HepG2 (cell line): ENCODE data around the gene TMEM63B. TPM values are rescaled to one million over a fixed set of nuclear protein-coding genes. Genes with fewer than 3 reads are reported as not detected.

ENCODE experiments used
- ATAC-seq: fragments of 200-7000 bp; cut with Tn5 transposase; 3 replicates; pipeline ENCODE4 v1.9.1; 2020; ENCODE audit warnings: mild to moderate bottlenecking, moderate library complexity
- BruUV-seq: library from RNA; stranded (reverse); fragments of 400-500 nt; replicated peaks from 2 replicates; lab custom pipeline; 2021; lab: Mats Ljungman, UMichigan
- CTCF ChIA-PET: fragments of 300-600 bp; formaldehyde crosslinking; extraction: SDS; loops from one replicate; lab custom pipeline; 2021; ENCODE audit warnings: low total read pairs, inconsistent platforms, low intra/inter-chr PET ratio; lab: Yijun Ruan, JAX
- POLR2A ChIA-PET: fragments of 350-600 bp; sonication (Branson Sonifier 250); formaldehyde crosslinking; loops from one replicate; lab custom pipeline; 2020; ENCODE audit warnings: antibody characterized with exemption, inconsistent platforms; lab: Yijun Ruan, JAX
- DNase-seq: peaks from one replicate; pipeline ENCODE4 v3.0.0-alpha.2; 2015; ENCODE audit warnings: low spot score
- FAIRE-seq: peaks from 3 replicates; lab custom pipeline; 2011; peaks lifted over from hg19 to GRCh38; lab: Jason Lieb, UNC
- H2AFZ ChIP-seq: one replicate; pipeline ENCODE4 v1.6.1; 2011; ENCODE audit warnings: low read length, inconsistent platforms
- H3K27ac ChIP-seq: fragments of 300-600 bp; 3 replicates; pipeline ENCODE4 v1.8.0; 2011; ENCODE audit warnings: mixed run types, mild to moderate bottlenecking, mixed read lengths, low read length, inconsistent platforms; ENCODE audit not compliant: insufficient read depth; ENCODE audit errors: extremely low read length
- H3K27me3 ChIP-seq, 2 experiments: fragments of 200-600 bp in 1 of 2; 2 replicates in 1 of 2; 3 replicates in 1 of 2; pipeline versions ENCODE4 v1.6.0 to v1.8.0; 2011; ENCODE audit warnings: low read length in 2 of 2, mild to moderate bottlenecking in 2 of 2, moderate library complexity in 2 of 2, inconsistent platforms in 1 of 2; ENCODE audit not compliant: insufficient read depth in 2 of 2, control insufficient read depth in 1 of 2
- H3K36me3 ChIP-seq, 2 experiments: fragments of 200-600 bp in 1 of 2; replicated peaks in 1 of 2; 2 replicates in 1 of 2; 3 replicates in 1 of 2; pipeline versions ENCODE4 v1.5.1 to v1.8.0; 2011; ENCODE audit warnings: low read length in 2 of 2, inconsistent platforms in 1 of 2; ENCODE audit not compliant: insufficient read depth in 2 of 2, control insufficient read depth in 1 of 2
- H3K4me1 ChIP-seq: 2 replicates; pipeline ENCODE4 v1.5.1; 2012; ENCODE audit warnings: low read length, inconsistent platforms; ENCODE audit not compliant: insufficient read depth
- H3K4me2 ChIP-seq: 2 replicates; pipeline ENCODE4 v1.6.0; 2011; ENCODE audit warnings: low read depth, low read length, inconsistent platforms
- H3K4me3 ChIP-seq, 3 experiments: fragments of 200-600 bp in 1 of 3; sonication (generic), shearing (Covaris generic) in 1 of 3; replicated peaks in 1 of 3; 2 replicates each; pipeline ENCODE4 v1.5.1; 2011 to 2016; ENCODE audit warnings: low read length in 3 of 3, inconsistent platforms in 2 of 3, low read depth in 2 of 3, mild to moderate bottlenecking in 2 of 3, control low read depth in 1 of 3, mixed read lengths in 1 of 3; ENCODE audit not compliant: insufficient read depth in 1 of 3
- H3K79me2 ChIP-seq: one replicate; pipeline ENCODE4 v1.6.1; 2011; ENCODE audit warnings: low read length, inconsistent platforms; ENCODE audit not compliant: insufficient read depth
- H3K9ac ChIP-seq: 2 replicates; pipeline ENCODE4 v1.6.0; 2011; ENCODE audit warnings: mild to moderate bottlenecking, low read depth, low read length, inconsistent platforms; ENCODE audit not compliant: insufficient read depth
- H3K9me3 ChIP-seq: 2 replicates; pipeline ENCODE4 v1.5.1; 2012; ENCODE audit warnings: mild to moderate bottlenecking, low read length
- H4K20me1 ChIP-seq: 2 replicates; pipeline ENCODE4 v1.6.0; 2011; ENCODE audit warnings: inconsistent platforms, mild to moderate bottlenecking, low read length, moderate library complexity; ENCODE audit not compliant: insufficient read depth
- ARNT ChIP-seq: fragments of 450-650 bp; IDR thresholded peaks from 2 replicates; pipeline ENCODE4 v1.6.1; 2017
- ERF ChIP-seq: IDR thresholded peaks from 2 replicates; pipeline ENCODE4 v1.6.1; 2018; ENCODE audit warnings: missing biosample characterization, missing genetic modification reagents
- IKZF4 ChIP-seq: sonication (generic); formaldehyde crosslinking; IDR thresholded peaks from 2 replicates; pipeline ENCODE4 v1.5.1; 2020; ENCODE audit warnings: borderline replicate concordance, mild to moderate bottlenecking, low read depth, missing genetic modification reagents; ENCODE audit errors: not compliant biosample characterization
- JUNB ChIP-seq: sonication (generic); formaldehyde crosslinking; IDR thresholded peaks from 2 replicates; pipeline ENCODE4 v1.8.0; 2022; ENCODE audit warnings: missing genetic modification reagents, mild to moderate bottlenecking, borderline replicate concordance
- MED1 ChIP-seq: sonication (generic); formaldehyde crosslinking; IDR thresholded peaks from 2 replicates; pipeline ENCODE4 v1.4.0; 2020; ENCODE audit warnings: missing genetic modification reagents
- NFKB2 ChIP-seq: sonication (generic); formaldehyde crosslinking; IDR thresholded peaks from 2 replicates; pipeline ENCODE4 v1.4.0; 2020; ENCODE audit warnings: missing genetic modification reagents, borderline replicate concordance
- NR2F2 ChIP-seq: IDR thresholded peaks from 2 replicates; pipeline ENCODE4 v1.6.1; 2012; ENCODE audit warnings: low read depth, inconsistent platforms, borderline replicate concordance
- POGK ChIP-seq: sonication (generic); formaldehyde crosslinking; conservative IDR thresholded peaks from 2 replicates; pipeline ENCODE4 v1.8.0; 2022; ENCODE audit warnings: mild to moderate bottlenecking, moderate library complexity, missing genetic modification reagents
- POLR2AphosphoS5 ChIP-seq: IDR thresholded peaks from 2 replicates; pipeline ENCODE4 v1.6.1; 2012; ENCODE audit warnings: low read depth, low read length
- PPARG ChIP-seq: conservative IDR thresholded peaks from 2 replicates; pipeline ENCODE4 v1.6.1; 2016; ENCODE audit warnings: missing biosample characterization, missing genetic modification reagents
- SALL1 ChIP-seq: sonication (generic); formaldehyde crosslinking; IDR thresholded peaks from 2 replicates; pipeline ENCODE4 v1.8.0; 2022; ENCODE audit warnings: mild to moderate bottlenecking, missing genetic modification reagents
- ZBTB34 ChIP-seq: sonication (generic); formaldehyde crosslinking; IDR thresholded peaks from 2 replicates; pipeline ENCODE4 v1.8.0; 2022; ENCODE audit warnings: mild to moderate bottlenecking, missing genetic modification reagents
- ZBTB43 ChIP-seq: sonication (generic); formaldehyde crosslinking; conservative IDR thresholded peaks from 2 replicates; pipeline ENCODE4 v1.4.0; 2020; ENCODE audit warnings: missing genetic modification reagents
- ZNF414 ChIP-seq: sonication (generic); formaldehyde crosslinking; IDR thresholded peaks from 2 replicates; pipeline ENCODE4 v1.5.0; 2020; ENCODE audit warnings: missing genetic modification reagents
- ZNF703 ChIP-seq: sonication (generic); formaldehyde crosslinking; IDR thresholded peaks from 2 replicates; pipeline ENCODE4 v1.5.1; 2020; ENCODE audit warnings: missing genetic modification reagents, mild to moderate bottlenecking, moderate library complexity, borderline replicate concordance
- ZNF790 ChIP-seq: sonication (generic); formaldehyde crosslinking; IDR thresholded peaks from 2 replicates; pipeline ENCODE4 v1.8.0; 2022; ENCODE audit warnings: missing genetic modification reagents, mild to moderate bottlenecking, borderline replicate concordance
- ZSCAN30 ChIP-seq: sonication (generic); formaldehyde crosslinking; IDR thresholded peaks from 2 replicates; pipeline ENCODE4 v1.5.0; 2020; ENCODE audit warnings: mild to moderate bottlenecking, missing genetic modification reagents
- WGBS: methylation state at CpG from one replicate; pipeline ENCODE4 v1.1.6; 2017; ENCODE audit warnings: low lambda C conversion rate; 5-methylcytosine and 5-hydroxymethylcytosine counted together
- in situ Hi-C: cut with HindIII; loops from 2 replicates; pipeline ENCODE4 v1.10.0; 2017; ENCODE audit warnings: low pct_unique_long_range_greater_than_20kb; ENCODE audit not compliant: extremely low pct_ligation_motif_present
- intact Hi-C: fragments of 100-400 bp; cut with micrococcal nuclease; formaldehyde crosslinking; loops from one replicate; pipeline ENCODE4 v1.10.0; 2022; ENCODE audit not compliant: unreplicated experiment
- polyA plus RNA-seq, 8 experiments: library from polyadenylated mRNA; depleted of rRNA in 3 of 8; stranded (reverse) in 7 of 8; unstranded in 1 of 8; fragments of >200 nt; fragmentation: Illumina TruSeq in 4 of 8; extraction: Trizol in 4 of 8; gene quantifications; 2 replicates each; pipeline versions ENCODE4 v1.2.1 to v1.2.3, GENCODE V29; 2011 to 2016; ENCODE audit warnings: low read depth in 4 of 8, missing spikeins in 1 of 8, mixed read lengths in 1 of 8; ENCODE audit not compliant: insufficient read depth in 1 of 8
- total RNA-seq, 5 experiments: library from RNA; depleted of rRNA; stranded (reverse); fragments of >200 nt; fragmentation: Illumina TruSeq; extraction: Trizol; gene quantifications; 2 replicates each; pipeline ENCODE4 v1.2.3, GENCODE V29; 2016; ENCODE audit warnings: low read depth in 1 of 5

Gene TMEM63B
- total and polyA plus RNA-seq, 2 of the 13 experiments (the other 11 are each of a cell fraction or from before 2014, with no cell fraction given): 27.4 to 75.8 TPM

- POLR2A ChIA-PET: interaction anchor here (0.9 to 3.6 kb wide), 9 partner anchors 8 to 130 kb away, joined by 3 to 23 read pairs (median 5); partner anchors contain the start of genes HSP90AB1 and SLC35B2
- Histone ChIP-seq H3K27me3 (no peaks in the 10 kb centered on the region; a peak in 1 of 5 replicates), H4K20me1 (peaks cover 43% of the 10 kb centered on the region), H3K79me2 (peaks cover 85% of the 10 kb centered on the region), H3K36me3 (peaks cover 0 to 7% of the 10 kb centered on the region in 2 experiments; a peak in 2 of 5 replicates), H3K4me3 (peak overlapping the region; percentile 81 to 95 (median 94)), H3K4me1 (peaks cover 79% of the 10 kb centered on the region), H2AFZ (no peak overlapping the region), H3K9me3 (no peaks in the 10 kb centered on the region), H3K4me2 (peak overlapping the region; percentile 91), H3K9ac (peak overlapping the region; percentile 94), H3K27ac (peak overlapping the region; percentile 86)
- CTCF ChIA-PET: no interaction called here
- DNase-seq: peak; percentile 50
- in situ Hi-C loops (no loop called here), intact Hi-C loops (loop anchor here (1.0 to 2.0 kb wide), 2 partner anchors 14 to 30 kb away; no protein-coding TSS in a partner anchor)
- WGBS: 0% methylated on average over 22 of the region's 31 CpGs
- BruUV-seq: TSS peak; percentile 55
- no peak for FAIRE-seq
- peak; percentile 35 for ATAC-seq
- TF ChIP-seq POGK: 0 out of 2 replicates have a peak, but pooled peaks have one; percentile 5
- no peak for TF ChIP-seq ARNT
- no peak for TF ChIP-seq PPARG
- TF ChIP-seq ZNF414 (CRISPR knock-in tag): no peak
- peak; percentile 1; the same call in 1 of the 2 replicates for TF ChIP-seq MED1 (CRISPR knock-in tag)
- TF ChIP-seq NR2F2: 0 out of 2 replicates have a peak, but pooled peaks have one; percentile 40
- 0 out of 2 replicates have a peak, but pooled peaks have one; percentile 5 for TF ChIP-seq ERF
- peak; percentile 20; the same call in 1 of the 2 replicates for TF ChIP-seq ZSCAN30 (CRISPR knock-in tag)
- 0 out of 2 replicates have a peak, but pooled peaks have one; percentile 34 for TF ChIP-seq POLR2AphosphoS5
- TF ChIP-seq ZNF703 (CRISPR knock-in tag): no peak
- peak; percentile 43; the same call in 1 of the 2 replicates for TF ChIP-seq ZBTB34 (CRISPR knock-in tag)
- TF ChIP-seq ZBTB43 (CRISPR knock-in tag): no peak
- peak; percentile 41 for TF ChIP-seq IKZF4 (CRISPR knock-in tag)
- TF ChIP-seq ZNF790 (CRISPR knock-in tag): 0 out of 2 replicates have a peak, but pooled peaks have one; percentile 6
- TF ChIP-seq JUNB (CRISPR knock-in tag): 0 out of 2 replicates have a peak, but pooled peaks have one; percentile 34
- peak; percentile 20; the same call in 1 of the 2 replicates for TF ChIP-seq SALL1 (CRISPR knock-in tag)
- TF ChIP-seq NFKB2 (CRISPR knock-in tag): no peak; the same call in 1 of the 2 replicates
These were observed 819 bp upstream of the TMEM63B start for GRCh38 chr6:44126320-44127149.
